GM21529 (cell line): Measurements from ENCODE around the gene MRPL48.
A peak's percentile ranks its signal among the peaks of the same experiment; 100 is the strongest.
"Not testable (repeated sequence)": the region's sequence is repeated elsewhere in the genome, so short reads cannot be mapped to it uniquely, and the experiment has no call there.

Source experiments
- ATAC-seq: cut with Tn5 transposase; IDR thresholded peaks from one replicate; pipeline ENCODE4 v1.9.1; 2021; ENCODE audit not compliant: unreplicated experiment

Gene MRPL48

DNA sequence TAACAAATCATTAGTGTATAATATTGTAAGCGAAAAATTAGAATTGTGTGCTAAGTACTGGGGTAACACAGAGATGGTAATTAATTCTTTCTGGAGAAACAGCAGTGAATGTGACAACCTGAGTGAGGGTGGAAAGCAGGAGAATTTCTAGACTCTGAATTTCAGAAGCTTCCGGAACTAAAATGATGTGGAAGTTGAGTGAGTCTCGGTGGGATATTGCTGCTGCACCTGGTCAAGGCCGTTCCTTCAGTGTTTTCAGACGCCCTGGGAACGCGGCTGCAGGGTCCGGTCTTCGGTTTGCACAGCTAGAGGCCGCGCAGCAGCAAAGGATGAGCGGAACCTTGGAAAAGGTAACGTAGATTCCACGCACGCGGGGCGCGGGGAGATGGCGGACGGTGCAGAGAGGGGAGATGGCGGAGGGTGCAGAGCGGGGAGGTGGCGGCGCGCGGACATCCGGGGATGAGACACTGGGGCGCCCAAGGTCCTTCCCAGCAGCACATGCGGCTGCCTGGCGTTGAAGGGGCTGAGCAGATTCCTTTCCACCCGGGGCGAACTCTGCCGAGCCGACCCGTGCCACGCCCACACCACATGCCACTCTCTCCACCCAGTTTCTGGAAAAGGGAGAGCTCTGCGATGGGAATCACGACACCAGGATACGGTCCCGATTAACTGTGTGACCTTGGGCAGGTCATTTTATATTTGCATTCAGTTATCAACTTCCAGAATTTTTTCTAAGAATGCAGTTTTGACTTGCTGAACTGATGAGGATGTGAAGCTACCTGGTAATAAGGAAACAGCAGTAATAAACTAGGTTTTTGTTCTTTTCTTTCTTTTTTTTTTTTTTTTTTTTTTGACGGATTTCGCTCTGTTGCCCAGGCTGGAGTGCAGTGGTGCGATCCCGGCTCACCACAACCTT, at the start of gene MRPL48:
Gene MRPL48 (plus strand): TSS at position 232 of the 916 bp plus-strand sequence. CDS start 98 bp downstream, at position 330.
- peak; percentile 95 for ATAC-seq

DNA sequence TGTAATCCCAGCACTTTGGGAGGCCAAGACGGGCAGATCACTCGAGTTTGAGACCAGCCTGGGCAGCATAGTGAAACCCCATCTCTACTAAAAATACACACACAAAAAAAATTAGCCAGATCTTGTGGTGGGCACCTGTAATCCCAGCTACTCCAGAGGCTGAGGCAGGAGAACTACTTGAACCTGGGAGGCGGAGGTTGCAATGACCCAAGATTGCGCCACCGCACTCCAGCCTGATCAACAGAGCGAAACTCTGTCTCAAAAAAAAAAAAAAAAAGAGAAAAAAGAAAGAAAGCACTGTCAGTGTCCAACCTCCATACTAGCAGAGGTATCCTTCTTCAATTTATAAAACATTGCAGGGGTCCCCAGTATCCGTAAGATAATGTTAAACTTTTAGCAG, 44.6 kb upstream of the MRPL48 start:
- ATAC-seq = no peak

DNA sequence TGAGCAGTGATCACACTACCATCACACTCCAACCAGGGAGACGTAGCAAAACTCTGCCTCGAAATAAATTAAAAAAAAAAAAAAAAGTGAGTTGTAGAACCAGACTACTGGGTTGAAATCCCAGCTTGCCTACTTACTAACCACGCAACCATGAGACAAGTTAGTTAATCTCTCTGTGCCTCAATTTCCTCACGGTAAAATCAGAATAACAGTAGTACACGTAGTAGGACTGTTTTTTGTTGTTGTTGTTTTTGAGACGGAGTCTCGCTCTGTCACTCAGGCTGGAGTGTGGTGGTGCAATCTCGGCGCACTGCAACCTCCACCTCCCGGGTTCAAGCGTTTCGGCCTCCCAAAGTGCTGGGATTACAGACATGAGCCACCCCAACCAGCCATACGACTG, 41.0 kb upstream of the MRPL48 start:
- ATAC-seq = no peak

DNA sequence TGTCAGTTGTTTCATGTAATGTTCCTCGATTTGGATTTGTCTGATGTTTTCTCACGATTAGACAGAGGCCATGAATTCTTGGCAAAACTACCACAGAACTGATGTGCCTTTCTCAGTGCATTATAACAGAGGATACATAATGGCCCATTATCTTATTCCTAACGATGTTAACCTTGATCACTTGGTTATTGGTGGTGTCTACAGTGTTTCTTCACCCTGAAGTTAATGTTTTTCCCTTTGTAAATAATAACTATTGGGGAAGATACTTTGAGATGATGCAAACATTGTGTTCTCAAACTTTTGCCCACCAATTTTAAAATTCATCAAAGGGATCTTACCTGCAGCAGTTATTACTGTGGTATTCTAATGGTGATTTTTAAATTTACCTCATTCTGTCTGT, 39.9 kb upstream of the MRPL48 start:
- no peak for ATAC-seq

DNA sequence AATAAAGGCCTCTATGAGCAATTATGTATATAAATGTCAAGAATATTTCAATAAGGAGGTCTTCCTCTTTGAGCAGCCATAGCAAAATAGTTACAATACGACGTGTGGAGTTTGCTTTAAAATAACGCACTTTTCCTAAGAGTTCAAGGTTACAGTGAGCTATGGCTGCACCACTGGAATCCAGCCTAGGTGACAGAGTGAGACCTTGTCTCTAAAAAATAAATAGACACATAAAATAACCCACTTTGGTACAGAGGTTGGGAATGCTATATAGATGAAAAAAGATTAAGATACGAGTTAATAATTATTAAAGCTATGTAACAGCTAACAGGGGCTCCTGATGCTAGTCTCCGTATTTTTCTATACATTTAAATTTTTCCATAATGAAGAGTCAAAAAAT, 39.4 kb upstream of the MRPL48 start:
- ATAC-seq = no peak

DNA sequence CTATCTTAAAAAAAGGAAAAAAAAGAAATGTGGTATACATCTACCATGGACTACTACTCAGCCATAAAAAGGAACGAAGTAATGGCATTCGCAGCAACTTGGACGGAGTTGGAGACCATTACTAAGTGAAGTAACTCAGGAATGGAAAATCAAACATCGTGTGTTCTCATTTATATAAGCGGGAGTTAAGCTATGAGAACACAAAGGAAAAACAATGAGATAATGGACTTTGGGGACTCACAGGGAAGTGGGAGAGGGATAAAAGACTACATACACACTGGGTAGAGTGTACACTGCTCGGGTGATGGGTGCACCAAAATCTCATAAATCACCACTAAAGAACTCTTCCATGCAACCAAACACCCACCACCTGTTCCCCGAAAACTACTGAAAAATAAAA, 38.6 kb upstream of the MRPL48 start:
- ATAC-seq = no peak

DNA sequence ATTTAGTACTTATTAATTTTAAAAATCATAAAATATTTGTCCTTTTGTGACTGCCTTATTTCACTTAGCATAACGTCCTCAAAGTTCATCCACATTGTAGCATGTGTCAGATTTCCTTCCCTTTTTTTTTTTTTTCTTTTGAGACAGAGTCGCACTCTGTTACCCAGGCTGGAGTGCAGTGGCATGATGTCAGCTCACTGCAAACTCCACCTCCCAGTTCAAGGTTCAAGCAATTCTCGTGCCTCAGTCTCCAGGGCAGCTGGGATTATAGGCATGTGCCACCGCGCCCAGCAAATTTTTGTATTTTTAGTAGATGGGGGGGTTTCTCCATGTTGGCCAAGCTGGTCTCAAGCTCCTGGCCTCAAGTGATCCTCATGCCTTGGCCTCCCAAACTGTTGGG, 37.4 kb upstream of the MRPL48 start:
- ATAC-seq = no peak

DNA sequence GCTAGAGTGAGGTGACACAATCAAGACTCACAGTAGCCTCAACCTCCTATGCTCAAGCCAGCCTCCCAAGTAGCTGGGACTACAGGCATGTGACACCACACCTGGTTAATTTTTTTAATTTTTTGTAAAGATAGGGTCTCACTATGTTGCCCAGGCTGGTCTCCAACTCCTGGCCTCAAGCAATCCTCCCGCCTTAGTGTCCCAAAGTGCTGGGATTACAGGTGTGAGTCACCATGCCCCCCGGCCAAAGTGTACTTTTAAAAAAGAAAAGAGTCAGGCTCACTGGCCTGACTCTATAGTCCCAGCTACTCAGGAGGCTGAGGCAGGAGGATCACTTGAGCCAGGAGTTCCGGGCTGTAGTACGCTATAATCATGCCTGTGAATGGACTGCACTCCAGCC, 36.8 kb upstream of the MRPL48 start:
- ATAC-seq = not testable (repeated sequence)

DNA sequence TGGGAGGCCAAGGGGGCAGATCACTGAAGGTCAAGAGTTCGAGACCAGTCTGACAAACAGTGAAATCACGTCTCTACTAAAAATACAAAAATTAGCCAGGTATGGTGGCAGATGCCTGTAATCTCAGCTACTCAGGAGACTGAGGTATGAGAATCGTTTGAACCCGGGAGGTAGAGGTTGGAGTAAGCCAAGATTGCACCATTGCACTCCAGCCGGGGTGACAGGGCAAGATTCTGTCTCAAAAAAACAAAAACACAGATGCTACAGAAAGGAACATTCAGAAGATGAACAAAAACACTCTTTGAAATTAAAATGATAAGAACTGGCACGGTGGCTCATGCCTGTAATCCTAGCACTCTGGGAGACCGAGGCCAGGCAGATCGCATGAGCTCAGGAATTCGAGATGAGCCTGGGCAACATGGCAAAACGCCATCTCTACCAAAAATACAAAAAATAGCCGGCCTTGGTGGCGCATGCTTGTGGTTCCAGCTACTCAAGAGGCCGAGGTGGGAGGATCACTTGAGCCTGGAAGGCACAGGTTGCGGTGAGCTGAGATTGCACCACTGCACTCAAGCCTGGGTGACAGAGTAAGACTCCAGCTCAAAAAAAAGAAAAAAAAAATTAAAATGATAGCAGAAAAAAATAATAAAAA, 35.3 kb upstream of the MRPL48 start:
- no peak for ATAC-seq

DNA sequence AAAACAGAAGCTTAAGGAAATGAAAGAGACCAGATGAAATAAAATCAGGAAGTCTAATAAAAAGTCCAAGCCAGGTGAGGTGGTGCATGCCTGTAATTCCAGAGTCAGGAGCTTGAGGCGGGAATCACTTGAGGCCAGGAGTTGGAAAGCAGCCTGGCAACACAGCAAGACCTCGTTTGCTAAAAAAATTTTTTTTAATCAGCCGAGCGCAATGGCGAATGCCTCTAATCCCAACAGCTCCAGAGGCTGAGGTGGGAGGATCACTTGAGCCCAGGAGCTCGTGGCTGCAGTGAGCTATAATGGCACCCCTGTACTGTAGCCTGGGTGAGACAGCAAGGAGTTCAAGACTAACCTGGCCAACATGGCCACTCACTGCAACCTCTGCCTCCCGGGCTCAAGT, 34.8 kb upstream of the MRPL48 start:
- ATAC-seq = no peak

DNA sequence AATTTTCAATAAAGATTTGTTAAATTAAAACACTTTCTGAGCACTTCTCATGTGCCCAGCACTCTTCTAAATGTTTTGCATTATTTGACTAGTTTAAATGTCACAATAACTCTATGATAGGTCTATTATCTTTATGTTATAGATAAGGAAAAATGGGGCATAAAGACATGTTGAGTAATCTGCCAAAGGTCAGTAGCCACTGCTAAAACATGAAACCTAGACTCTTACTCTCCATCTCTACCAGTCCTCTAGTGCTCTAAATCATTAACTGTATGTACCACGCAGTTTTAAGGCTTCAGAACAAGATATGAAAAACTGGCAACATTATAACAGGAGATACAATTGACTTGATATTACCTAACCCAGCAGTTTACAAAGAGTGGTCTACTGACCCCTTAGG, 33.7 kb upstream of the MRPL48 start:
- ATAC-seq = no peak

DNA sequence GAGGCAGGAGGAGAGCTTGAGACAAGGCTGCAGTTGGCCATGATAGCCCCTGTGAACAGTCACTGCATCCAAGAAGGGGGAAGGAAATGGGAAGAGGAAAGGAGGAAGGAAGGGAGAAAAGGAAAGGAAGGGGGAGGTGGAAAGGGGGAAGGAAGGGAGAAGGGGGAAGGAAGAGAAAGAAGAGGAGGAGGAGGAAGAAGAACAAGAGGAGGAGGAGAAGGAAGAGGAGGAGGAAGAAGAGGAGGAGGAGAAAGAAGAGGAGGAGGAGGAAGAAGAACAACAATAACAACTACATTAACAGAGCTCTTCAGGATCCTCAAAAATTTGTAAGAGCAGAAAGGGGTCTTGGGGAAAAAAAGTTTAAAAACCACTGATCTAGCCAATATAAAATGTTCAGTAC, 32.0 kb upstream of the MRPL48 start:
- ATAC-seq = no peak

DNA sequence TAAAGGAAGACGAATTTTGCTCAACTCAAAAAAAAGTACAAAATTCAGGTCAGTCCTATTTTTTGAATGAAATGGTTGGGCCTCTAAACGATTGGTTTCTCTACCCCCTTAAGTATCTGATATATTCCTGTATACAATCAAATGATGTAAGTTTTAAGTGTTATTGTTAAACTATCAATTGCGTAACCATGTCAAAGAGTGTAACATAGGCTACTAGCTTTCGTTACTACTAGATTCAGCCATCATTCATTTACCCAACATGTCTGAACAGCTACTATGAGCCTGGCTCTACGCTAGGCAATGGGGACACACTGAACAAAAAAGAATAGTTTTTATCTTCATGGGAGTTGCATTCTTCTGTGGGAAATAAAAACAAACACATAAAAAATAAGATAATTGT, 30.1 kb upstream of the MRPL48 start:
- ATAC-seq = no peak

DNA sequence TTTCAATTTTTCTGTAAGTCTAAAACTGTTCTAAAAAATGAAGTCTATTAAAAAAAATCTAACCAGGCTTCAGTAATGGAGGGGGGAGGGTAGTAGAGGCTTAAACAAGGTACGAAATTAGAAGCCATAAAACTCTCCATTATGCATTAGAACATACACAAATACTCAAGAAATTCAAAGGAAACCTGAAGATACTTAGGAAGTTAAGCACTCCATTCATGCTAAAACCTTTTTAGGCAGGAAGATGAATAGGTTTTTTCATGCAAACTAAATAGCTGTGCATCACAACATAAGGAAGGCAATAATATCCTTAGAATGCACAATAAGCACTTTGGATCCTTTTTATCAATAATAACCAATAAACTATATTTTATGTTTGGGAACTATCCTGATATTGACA, 29.2 kb upstream of the MRPL48 start:
- ATAC-seq = no peak

DNA sequence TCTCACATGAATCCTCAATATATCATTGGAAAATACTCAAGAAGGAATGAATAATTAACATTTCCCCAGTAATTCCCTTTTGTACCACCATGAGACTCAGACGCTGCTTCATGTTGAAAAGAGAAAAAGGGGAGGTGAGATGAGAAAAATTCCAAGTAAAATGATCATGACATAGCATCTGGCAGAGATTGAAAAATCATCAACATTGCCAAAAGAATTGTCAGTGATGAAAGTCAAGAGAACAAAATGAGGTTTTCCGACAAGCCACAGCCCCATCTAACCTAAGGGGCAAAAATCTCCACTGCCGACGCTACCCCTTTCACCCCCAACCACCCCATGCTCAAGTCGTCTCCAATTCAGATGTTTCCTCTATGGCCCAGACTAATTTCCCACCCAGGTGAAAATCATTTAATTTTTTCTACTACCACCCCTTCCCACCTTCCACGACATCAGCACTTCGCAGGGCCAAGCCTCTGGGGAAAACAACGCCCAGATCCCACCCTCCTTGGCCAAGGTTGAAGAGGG, 28.0 kb upstream of the MRPL48 start:
- no peak for ATAC-seq

DNA sequence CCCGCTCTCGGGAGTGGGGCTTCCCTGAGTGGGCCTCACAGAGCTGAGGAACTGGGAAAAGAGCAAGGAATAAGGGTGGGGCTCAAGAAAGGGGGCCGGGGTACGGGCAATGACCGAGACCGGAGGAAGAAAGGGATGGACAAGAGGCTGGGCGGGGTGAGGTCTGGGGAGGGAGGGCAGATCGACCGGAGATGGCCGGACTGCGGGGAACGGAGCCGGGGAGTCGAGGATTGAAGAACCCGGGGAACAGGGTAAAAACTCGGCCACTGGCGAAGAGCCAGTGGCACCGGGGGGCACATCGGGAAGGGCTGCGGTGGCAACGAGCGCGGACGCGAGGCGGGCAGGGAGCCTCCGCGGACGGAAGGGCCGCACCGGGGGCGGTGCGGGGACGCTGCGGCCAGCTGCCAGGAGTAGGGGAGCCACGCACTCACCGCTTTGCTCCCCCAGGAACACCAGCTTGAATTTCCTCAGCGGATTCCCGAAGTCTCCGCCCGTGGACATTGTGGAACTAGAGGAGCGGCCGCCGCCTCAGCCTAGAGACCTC, 27.5 kb upstream of the MRPL48 start:
- no peak for ATAC-seq

DNA sequence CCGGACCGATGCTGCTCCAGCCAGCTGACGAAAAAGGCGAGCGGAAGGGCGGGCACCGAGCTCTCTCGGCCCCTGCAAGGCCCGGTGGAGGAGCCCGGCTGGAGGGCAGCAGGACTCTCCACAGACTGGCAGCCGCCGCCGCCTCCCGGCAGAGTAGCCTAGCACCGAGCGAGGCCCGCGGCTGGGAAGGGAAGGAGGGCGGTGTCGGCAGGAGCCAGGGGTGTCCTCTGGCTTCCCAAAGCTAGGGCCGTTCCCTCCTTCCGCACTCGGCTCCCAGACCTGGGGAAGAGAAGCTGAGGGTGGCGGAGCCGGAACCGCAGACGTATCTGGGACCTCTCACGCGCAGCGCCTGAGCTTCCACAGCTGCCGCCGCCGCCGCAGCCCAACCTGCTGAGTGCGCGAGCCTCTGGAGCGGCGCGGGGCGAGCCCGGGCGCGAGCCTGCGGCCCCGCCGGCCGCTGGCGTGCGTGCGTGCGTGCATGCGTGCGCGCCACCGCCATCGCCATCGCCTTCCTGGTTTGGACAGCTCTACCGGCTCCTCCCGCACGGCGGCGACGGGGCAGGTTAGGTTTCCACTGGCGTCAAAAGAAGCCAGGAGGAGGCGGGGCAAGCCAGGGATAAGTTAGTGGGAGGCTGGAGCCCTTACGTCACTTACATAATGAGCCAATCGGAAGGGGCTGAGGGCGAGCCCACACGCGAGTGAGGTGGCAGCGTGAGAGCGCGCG, 26.8 kb upstream of the MRPL48 start, which contains the start of gene RAB6A:
Gene RAB6A (minus strand): TSS at position 396 of the 724 bp plus-strand sequence. CDS start 439 bp downstream, outside the sequence.
- ATAC-seq = peak; percentile 91

DNA sequence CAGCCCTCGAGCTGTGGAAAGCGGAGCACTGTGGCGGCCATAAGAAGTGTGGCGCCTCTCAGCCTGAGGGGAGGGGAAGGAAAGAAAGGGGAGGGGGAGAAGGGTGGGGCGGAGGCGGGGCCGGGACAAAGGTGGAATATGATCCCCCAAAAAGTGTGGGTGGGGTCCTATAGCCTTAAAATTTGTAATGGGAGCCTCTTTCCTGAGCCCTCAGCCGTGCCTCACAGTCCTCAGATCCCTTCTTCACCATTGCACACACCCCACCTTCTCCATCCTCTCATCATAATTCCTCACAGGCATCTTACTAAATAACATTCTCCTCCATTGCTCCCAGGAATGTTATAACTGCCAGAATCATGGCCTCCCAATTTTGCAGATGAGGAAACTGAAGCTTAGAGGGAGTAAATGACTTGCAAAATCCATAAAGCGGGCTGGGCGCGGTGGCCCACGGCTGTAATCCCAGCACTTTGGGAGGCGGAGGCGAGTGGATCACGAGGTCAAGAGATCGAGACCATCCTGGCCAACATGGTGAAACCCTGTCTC, 26.2 kb upstream of the MRPL48 start:
- ATAC-seq = peak; percentile 0

DNA sequence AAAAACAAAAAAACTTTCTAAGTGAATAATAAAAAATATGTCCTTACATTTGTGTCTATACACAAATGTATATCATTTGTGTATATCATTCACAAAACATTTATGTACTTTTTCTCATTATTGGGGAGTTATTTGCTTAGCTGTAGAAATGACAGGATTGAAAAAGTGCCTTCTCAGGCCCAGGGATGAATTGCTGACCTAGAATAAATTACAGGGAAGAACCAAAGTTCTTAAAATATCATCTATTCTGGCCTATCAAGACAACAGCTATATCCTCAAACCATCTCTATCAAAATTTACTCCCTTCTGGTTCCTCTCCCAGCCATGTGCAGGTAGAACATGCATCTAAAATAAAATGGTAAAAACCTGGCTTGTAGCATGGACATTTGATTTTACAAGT, 24.9 kb upstream of the MRPL48 start:
- no peak for ATAC-seq

DNA sequence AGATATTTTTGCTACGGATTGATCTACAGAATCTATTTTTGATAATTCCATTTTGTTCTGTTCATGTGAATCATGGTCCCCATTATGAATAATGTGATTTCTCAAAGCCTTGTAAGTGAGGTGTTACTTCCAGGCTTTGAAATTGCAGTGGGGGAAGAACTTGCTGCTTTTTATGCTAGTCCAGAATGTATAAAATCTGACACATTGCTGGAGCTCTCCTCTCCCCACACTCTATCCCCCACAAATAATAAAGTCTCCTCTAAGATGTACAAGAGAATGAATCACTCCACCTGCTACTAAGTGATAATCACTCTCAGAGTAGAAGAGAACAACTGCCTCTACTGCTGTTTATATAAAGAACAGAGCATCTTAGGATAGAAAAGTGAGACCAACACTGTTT, 20.9 kb upstream of the MRPL48 start:
- no peak for ATAC-seq

DNA sequence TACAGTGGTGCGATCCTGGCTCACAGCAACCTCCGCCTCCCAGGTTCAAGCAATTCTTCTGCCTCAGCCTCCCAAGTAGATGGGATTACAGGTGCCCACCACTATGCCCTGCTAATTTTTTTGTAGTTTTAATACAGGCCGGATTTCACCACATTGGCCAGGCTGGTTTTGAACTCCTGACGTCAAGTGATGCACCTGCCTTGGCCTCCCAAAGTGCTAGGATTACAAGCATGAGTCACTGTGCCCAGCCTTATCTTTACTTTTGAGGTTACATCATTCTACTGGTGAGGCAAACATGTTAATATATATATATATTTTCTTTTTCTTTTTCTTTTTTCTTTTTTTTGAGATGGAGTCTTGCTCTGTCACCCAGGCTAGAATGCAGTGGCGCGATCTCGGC, 16.9 kb upstream of the MRPL48 start:
- ATAC-seq = not testable (repeated sequence)
